WTC11 (cell line): ENCODE results near the gene ZFR2. TPM values are rescaled to one million over a fixed set of nuclear protein-coding genes. Genes with fewer than 3 reads are reported as not detected.

Experiments used
- ATAC-seq: fragments of 200-7000 bp; cut with Tn5 transposase; 2 replicates; pipeline ENCODE4 v1.10.0; 2021; ENCODE audit warnings: mild to moderate bottlenecking, moderate library complexity
- CTCF ChIA-PET: fragments of 300-600 bp; sonication (Branson Sonifier 250); formaldehyde crosslinking; loops from one replicate; lab custom pipeline; 2021; ENCODE audit warnings: antibody characterized with exemption; lab: Charles Lee
- POLR2A ChIA-PET: fragments of 350-600 bp; sonication (Branson Sonifier 250); formaldehyde crosslinking; loops from one replicate; lab custom pipeline; 2021; ENCODE audit warnings: antibody characterized with exemption; lab: Charles Lee
- DNase-seq: peaks from one replicate; pipeline ENCODE4 v3.0.0; 2021; ENCODE audit warnings: low spot score
- H3K27ac Mint-ChIP-seq: 2 replicates; pipeline ENCODE4 v1.8.0; 2021; ENCODE audit warnings: mixed read lengths
- H3K27me3 Mint-ChIP-seq: 2 replicates; pipeline ENCODE4 v1.8.0; 2021; ENCODE audit warnings: low read depth, mild to moderate bottlenecking, moderate library complexity, mixed read lengths
- H3K36me3 Mint-ChIP-seq: 2 replicates; pipeline ENCODE4 v1.8.0; 2021; ENCODE audit warnings: mixed read lengths
- H3K4me1 Mint-ChIP-seq: 2 replicates; pipeline ENCODE4 v1.8.0; 2022; ENCODE audit warnings: mixed read lengths
- H3K4me3 Mint-ChIP-seq: 2 replicates; pipeline ENCODE4 v1.8.0; 2021; ENCODE audit warnings: mild to moderate bottlenecking, moderate library complexity, mixed read lengths
- H3K9me3 Mint-ChIP-seq: 2 replicates; pipeline ENCODE4 v1.8.0; 2021; ENCODE audit warnings: mixed read lengths
- ATF6 ChIP-seq: sonication (generic); formaldehyde crosslinking; IDR thresholded peaks from 2 replicates; pipeline ENCODE4 v1.8.1; 2023; ENCODE audit warnings: mild to moderate bottlenecking, missing genetic modification reagents
- E2F1 ChIP-seq: sonication (generic); formaldehyde crosslinking; IDR thresholded peaks from 2 replicates; pipeline ENCODE4 v1.8.0; 2022; ENCODE audit warnings: mild to moderate bottlenecking, missing genetic modification reagents
- E2F5 ChIP-seq: sonication (generic); formaldehyde crosslinking; IDR thresholded peaks from 2 replicates; pipeline ENCODE4 v1.8.1; 2022; ENCODE audit warnings: mild to moderate bottlenecking, moderate library complexity, missing genetic modification reagents
- EMX1 ChIP-seq: fragments of 250-450 bp; sonication (Bioruptor Pico); IDR thresholded peaks from 2 replicates; pipeline ENCODE4 v1.8.0; 2021; ENCODE audit warnings: mild to moderate bottlenecking
- ERG ChIP-seq: fragments of 250-450 bp; sonication (Bioruptor Pico); IDR thresholded peaks from 2 replicates; pipeline ENCODE4 v1.8.0; 2021; ENCODE audit warnings: mild to moderate bottlenecking
- FOXP1 ChIP-seq: sonication (generic); formaldehyde crosslinking; IDR thresholded peaks from 2 replicates; pipeline ENCODE4 v1.8.0; 2022; ENCODE audit warnings: missing genetic modification reagents, mild to moderate bottlenecking, moderate library complexity, borderline replicate concordance
- FOXP4 ChIP-seq: sonication (generic); formaldehyde crosslinking; IDR thresholded peaks from 2 replicates; pipeline ENCODE4 v1.8.0; 2022; ENCODE audit warnings: mild to moderate bottlenecking, missing genetic modification reagents
- IRF1 ChIP-seq: sonication (generic); formaldehyde crosslinking; IDR thresholded peaks from 2 replicates; pipeline ENCODE4 v1.8.0; 2023; ENCODE audit warnings: missing genetic modification reagents
- JUN ChIP-seq: sonication (generic); formaldehyde crosslinking; IDR thresholded peaks from 2 replicates; pipeline ENCODE4 v1.8.0; 2023; ENCODE audit warnings: mild to moderate bottlenecking, missing genetic modification reagents
- KAT7 ChIP-seq: sonication (generic); formaldehyde crosslinking; IDR thresholded peaks from 2 replicates; pipeline ENCODE4 v1.8.1; 2023; ENCODE audit warnings: missing genetic modification reagents, mild to moderate bottlenecking, borderline replicate concordance
- MLX ChIP-seq: sonication (generic); formaldehyde crosslinking; IDR thresholded peaks from 2 replicates; pipeline ENCODE4 v1.8.1; 2023; ENCODE audit warnings: mild to moderate bottlenecking, missing genetic modification reagents, moderate library complexity
- RELA ChIP-seq: sonication (generic); formaldehyde crosslinking; IDR thresholded peaks from 2 replicates; pipeline ENCODE4 v1.8.1; 2022; ENCODE audit warnings: missing genetic modification reagents, mild to moderate bottlenecking, borderline replicate concordance
- SMAD4 ChIP-seq: sonication (generic); formaldehyde crosslinking; IDR thresholded peaks from 2 replicates; pipeline ENCODE4 v1.8.0; 2022; ENCODE audit warnings: mild to moderate bottlenecking, missing genetic modification reagents
- TEAD4 ChIP-seq: sonication (generic); formaldehyde crosslinking; IDR thresholded peaks from 2 replicates; pipeline ENCODE4 v1.8.0; 2022; ENCODE audit warnings: mild to moderate bottlenecking, missing genetic modification reagents
- USF1 ChIP-seq: sonication (generic); formaldehyde crosslinking; IDR thresholded peaks from 2 replicates; pipeline ENCODE4 v1.8.0; 2022; ENCODE audit warnings: mild to moderate bottlenecking, missing genetic modification reagents
- ZNF281 ChIP-seq: sonication (generic); formaldehyde crosslinking; IDR thresholded peaks from 2 replicates; pipeline ENCODE4 v1.8.0; 2023; ENCODE audit warnings: mild to moderate bottlenecking, missing genetic modification reagents
- ZNF423 ChIP-seq: fragments of 250-450 bp; sonication (Bioruptor Pico); IDR thresholded peaks from 2 replicates; pipeline ENCODE4 v2.1.2; 2022; ENCODE audit warnings: mild to moderate bottlenecking, moderate library complexity
- ZNF425 ChIP-seq: fragments of 250-450 bp; sonication (Bioruptor Pico); conservative IDR thresholded peaks from 2 replicates; pipeline ENCODE4 v1.9.0; 2021; ENCODE audit warnings: mild to moderate bottlenecking
- total RNA-seq: library from RNA; stranded (reverse); gene quantifications from 3 replicates; pipeline ENCODE4 v1.2.3, GENCODE V29; 2021

ZFR2 gene
- total RNA-seq, 1 experiment from 2014 or later = 17.5 TPM

GRCh38 chr19:3898426-3898825 lies 29.6 kb upstream of the ZFR2 start (continued):
- TF ChIP-seq ERG (CRISPR knock-in tag) (no peak), E2F5 (CRISPR knock-in tag) (no peak), RELA (no peak)

- TF ChIP-seq USF1 (CRISPR knock-in tag) = no peak
- TF ChIP-seq SMAD4 (CRISPR knock-in tag) = no peak
- TF ChIP-seq MLX (CRISPR knock-in tag) = no peak
- TF ChIP-seq FOXP4 (CRISPR knock-in tag) = no peak
- TF ChIP-seq ATF6 (CRISPR knock-in tag) = no peak
- no peak for TF ChIP-seq JUN
- no peak for TF ChIP-seq FOXP1 (CRISPR knock-in tag)
- Mint-ChIP-seq H3K4me1 (no peaks in the 10 kb centered on the region), H3K4me3 (no peak overlapping the region), H3K9me3 (peaks cover 13% of the 10 kb centered on the region), H3K36me3 (peaks cover 14% of the 10 kb centered on the region), H3K27ac (no peak overlapping the region), H3K27me3 (no peaks in the 10 kb centered on the region)
- ChIA-PET CTCF (interaction anchor here (1.4 kb wide), 1 partner anchor 242 kb away, joined by 3 read pairs; no protein-coding TSS in a partner anchor), POLR2A (interaction anchor here (0.5 to 0.6 kb wide), 2 partner anchors 23 to 42 kb away, joined by 3 to 7 read pairs; no protein-coding TSS in a partner anchor)
- ATAC-seq (no peak), DNase-seq (no peak)
Measured at GRCh38 chr19:3897936-3898335, 29.1 kb upstream of the ZFR2 start.

- DNase-seq (no peak), ATAC-seq (no peak)
- H3K9me3 Mint-ChIP-seq = peaks cover 13% of the 10 kb centered on the region
- H3K27me3 Mint-ChIP-seq = no peaks in the 10 kb centered on the region
- H3K4me1 Mint-ChIP-seq = no peaks in the 10 kb centered on the region
- no peak overlapping the region for H3K4me3 Mint-ChIP-seq
- CTCF ChIA-PET = interaction anchor here (0.9 to 1.6 kb wide), 2 partner anchors 74 to 92 kb away, joined by 4 to 8 read pairs; no protein-coding TSS in a partner anchor
- POLR2A ChIA-PET = interaction anchor here (1.0 kb wide), 1 partner anchor 21 kb away, joined by 3 read pairs; no protein-coding TSS in a partner anchor
- H3K27ac Mint-ChIP-seq = no peak overlapping the region
- H3K36me3 Mint-ChIP-seq = peaks cover 14% of the 10 kb centered on the region
- TF ChIP-seq ZNF281 (CRISPR knock-in tag) = no peak
- TF ChIP-seq RELA = no peak
- no peak for TF ChIP-seq EMX1 (CRISPR knock-in tag)
- TF ChIP-seq KAT7 (CRISPR knock-in tag) = no peak
- TF ChIP-seq IRF1 (CRISPR knock-in tag) = no peak
- no peak for TF ChIP-seq ZNF425 (CRISPR knock-in tag)
- no peak for TF ChIP-seq TEAD4 (CRISPR knock-in tag)
- TF ChIP-seq ZNF423 (CRISPR knock-in tag) = no peak
- no peak for TF ChIP-seq E2F1
Measured at GRCh38 chr19:3895788-3896187, 26.9 kb upstream of the ZFR2 start.
